ENCODE results near the gene WDR45. TPM values are rescaled to one million over a fixed set of nuclear protein-coding genes. Genes with fewer than 3 reads are reported as not detected.

WDR45 gene
- 60.1 and 68.4 TPM in 2 replicates for total RNA-seq

GRCh38 chrX:49079489-49080428 is at the start of gene WDR45:
TSS of gene WDR45 (minus strand) at chrX:49079887. CDS start at chrX:49078095, 1,792 bp downstream.

GRCh38 chrX:49073601-49074575 is 5.8 kb downstream of the WDR45 start, which contains the start of gene PRAF2:
TSS of gene PRAF2 (minus strand) at chrX:49074002. CDS start at chrX:49073987, 15 bp downstream.

GRCh38 chrX:49058794-49059193 is 20.9 kb downstream of the WDR45 start, which contains the start of gene CCDC120:
TSS of gene CCDC120 (plus strand) at chrX:49058999. CDS start at chrX:49062042, 3,043 bp downstream.

GRCh38 chrX:49043220-49043986 is 36.3 kb downstream of the WDR45 start, which contains the start of gene TFE3:
TSS of gene TFE3 (minus strand) at chrX:49043357. CDS start at chrX:49043226, 131 bp downstream.

Other genes starting within 250 kb of the WDR45 start
- not detected in 2 replicates for gene PCSK1N, start 244.3 kb downstream of the WDR45 start, total RNA-seq
- 22.9 and 30.3 TPM in 2 replicates for gene TIMM17B, start 182.1 kb downstream of the WDR45 start, total RNA-seq
- gene PQBP1, start 182.0 kb downstream of the WDR45 start, total RNA-seq, result 63.0 and 96.7 TPM in 2 replicates
- gene SLC35A2, start 168.2 kb downstream of the WDR45 start, total RNA-seq, result 11.9 and 12.9 TPM in 2 replicates
- gene PIM2, start 160.9 kb downstream of the WDR45 start, total RNA-seq, result 2.7 and 3.3 TPM in 2 replicates
- gene OTUD5, start 122.3 kb downstream of the WDR45 start, total RNA-seq, result 33.1 and 33.4 TPM in 2 replicates
- gene KCND1, start 108.0 kb downstream of the WDR45 start, total RNA-seq, result 0.56 and 0.79 TPM in 2 replicates
- 27.2 and 39.0 TPM in 2 replicates for gene GRIPAP1, start 77.6 kb downstream of the WDR45 start, total RNA-seq
- gene TFE3, start 36.5 kb downstream of the WDR45 start, total RNA-seq, result 27.1 and 27.5 TPM in 2 replicates
- 0.25 and 0.26 TPM in 2 replicates for gene CCDC120, start 20.9 kb downstream of the WDR45 start, total RNA-seq
- 6.5 and 8.0 TPM in 2 replicates for gene PRAF2, start 5.9 kb downstream of the WDR45 start, total RNA-seq
- 21.3 and 22.7 TPM in 2 replicates for gene GPKOW, start 43.8 kb upstream of the WDR45 start, total RNA-seq
- gene MAGIX, start 82.9 kb upstream of the WDR45 start, total RNA-seq, result 1.3 and 1.6 TPM in 2 replicates
- 24.6 and 28.7 TPM in 2 replicates for gene PLP2, start 92.0 kb upstream of the WDR45 start, total RNA-seq
- 5.2 and 6.0 TPM in 2 replicates for gene PRICKLE3, start 106.5 kb upstream of the WDR45 start, total RNA-seq
- 0.66 and 0.75 TPM in 2 replicates for gene SYP, start 120.3 kb upstream of the WDR45 start, total RNA-seq
- gene CACNA1F, start 153.5 kb upstream of the WDR45 start, total RNA-seq, result not detected in 2 replicates
- gene CCDC22, start 155.6 kb upstream of the WDR45 start, total RNA-seq, result 7.3 and 8.4 TPM in 2 replicates
- gene FOXP3, start 184.8 kb upstream of the WDR45 start, total RNA-seq, result not detected in 2 replicates
- 2.9 and 4.8 TPM in 2 replicates for gene PPP1R3F, start 189.9 kb upstream of the WDR45 start, total RNA-seq
- not detected in 2 replicates for gene GAGE10, start 223.8 kb upstream of the WDR45 start, total RNA-seq
- not detected in 2 replicates for gene GAGE12J, start 242.2 kb upstream of the WDR45 start, total RNA-seq

All from aortic smooth muscle cell (primary cell).